ENCODE data around the gene NMT2.

GRCh38 chr10:15097011-15097812, 71.3 kb downstream of the NMT2 start, which contains the start of gene RPP38:
- TF ChIP-seq CTCF (conservative IDR thresholded peaks at IDR 0.05; ENCODE audit: low read depth, low read length), result no peak
- peak; percentile 84 for TF ChIP-seq POLR2A (IDR thresholded peaks at IDR 0.05; ENCODE audit: low read depth, low read length)
- TF ChIP-seq RCOR1 (IDR thresholded peaks at IDR 0.05; ENCODE audit: insufficient replicate concordance, low read length), result no peak
- TF ChIP-seq USF2 (IDR thresholded peaks at IDR 0.05; ENCODE audit: low read depth, low read length), result peak; percentile 58
- no peak for TF ChIP-seq MAFK (IDR thresholded peaks at IDR 0.05; ENCODE audit: low read depth, low read length)
